CD14-positive monocyte (primary cell): ENCODE results near the gene CAPG. TPM values are rescaled to one million over a fixed set of nuclear protein-coding genes. Genes with fewer than 3 reads are reported as not detected.
A peak's percentile ranks its signal among the peaks of the same experiment; 100 is the strongest.

ENCODE experiments used
- DNase-seq, 3 donors: peaks; one replicate each; pipeline ENCODE4 v3.0.0-alpha.2; 2011 to 2022
- H2AFZ ChIP-seq: 2 replicates; pipeline ENCODE4 v1.6.0; 2012; ENCODE audit warnings: mild to moderate bottlenecking, low read depth, low read length, inconsistent platforms; ENCODE audit not compliant: insufficient read depth, poor library complexity, severe bottlenecking
- H3K27ac ChIP-seq, 2 donors: 1 replicate in 1 of 2; 2 replicates in 1 of 2; pipeline ENCODE4 v1.5.1; 2012 to 2013; ENCODE audit warnings: low read length in 2 of 2, control low read depth in 1 of 2, inconsistent platforms in 1 of 2, low read depth in 1 of 2, mild to moderate bottlenecking in 1 of 2
- H3K27me3 ChIP-seq, 2 donors: one replicate each; pipeline versions ENCODE4 v1.6.0 to v1.6.1; 2011 to 2013; ENCODE audit warnings: low read length in 2 of 2; ENCODE audit not compliant: control insufficient read depth in 2 of 2, insufficient read depth in 2 of 2
- H3K36me3 ChIP-seq, 2 donors: replicated peaks in 1 of 2; 1 replicate in 1 of 2; 2 replicates in 1 of 2; pipeline versions ENCODE4 v1.5.1 to v1.6.1; 2012 to 2013; ENCODE audit warnings: low read length in 2 of 2, control low read depth in 1 of 2, inconsistent platforms in 1 of 2, mild to moderate bottlenecking in 1 of 2; ENCODE audit not compliant: insufficient read depth in 2 of 2, control insufficient read depth in 1 of 2
- H3K4me1 ChIP-seq, 2 donors: 1 replicate in 1 of 2; 2 replicates in 1 of 2; pipeline versions ENCODE4 v1.5.1 to v1.6.1; 2012 to 2013; ENCODE audit warnings: low read length in 2 of 2, control low read depth in 1 of 2, inconsistent platforms in 1 of 2, mild to moderate bottlenecking in 1 of 2, moderate library complexity in 1 of 2; ENCODE audit not compliant: insufficient read depth in 2 of 2, control insufficient read depth in 1 of 2
- H3K4me2 ChIP-seq: replicated peaks from 2 replicates; pipeline ENCODE3; 2012; ENCODE audit warnings: low read length, moderate library complexity, mild to moderate bottlenecking; ENCODE audit not compliant: poor library complexity, severe bottlenecking; ENCODE audit errors: extremely low read depth
- H3K4me3 ChIP-seq, 3 experiments: fragments of 200-600 bp in 1 of 3; sonication (generic) in 1 of 3; replicated peaks in 1 of 3; 1 replicate in 2 of 3; 2 replicates in 1 of 3; pipeline ENCODE4 v1.5.1; 2011 to 2013; ENCODE audit warnings: low read length in 3 of 3, mild to moderate bottlenecking in 3 of 3, control low read depth in 2 of 3, low read depth in 2 of 3, inconsistent platforms in 1 of 3, moderate library complexity in 1 of 3
- H3K79me2 ChIP-seq: 2 replicates; pipeline ENCODE4 v1.6.0; 2012; ENCODE audit warnings: mild to moderate bottlenecking, control low read depth, inconsistent platforms, low read length, moderate library complexity; ENCODE audit not compliant: insufficient read depth
- H3K9ac ChIP-seq: 2 replicates; pipeline ENCODE4 v1.6.0; 2017; ENCODE audit warnings: low read length, mild to moderate bottlenecking; ENCODE audit not compliant: insufficient read depth, poor library complexity, severe bottlenecking
- H3K9me3 ChIP-seq, 2 donors: replicated peaks in 1 of 2; 1 replicate in 1 of 2; 2 replicates in 1 of 2; pipeline versions ENCODE4 v1.5.1 to v1.6.1; 2012 to 2013; ENCODE audit warnings: low read length in 2 of 2, control low read depth in 1 of 2; ENCODE audit not compliant: control insufficient read depth in 1 of 2, insufficient read depth in 1 of 2
- H4K20me1 ChIP-seq: 2 replicates; pipeline ENCODE4 v1.6.0; 2012; ENCODE audit warnings: mild to moderate bottlenecking, low read length, control low read depth, moderate library complexity; ENCODE audit not compliant: insufficient read depth
- H3K27ac Mint-ChIP-seq, 7 donors: one replicate each; pipeline ENCODE4 v1.8.0; 2020; ENCODE audit warnings: mild to moderate bottlenecking in 7 of 7, mixed read lengths in 7 of 7, moderate library complexity in 6 of 7, inconsistent platforms in 2 of 7
- H3K27me3 Mint-ChIP-seq, 3 donors: one replicate each; pipeline ENCODE4 v1.8.0; 2021 to 2022; ENCODE audit warnings: low read depth in 3 of 3, mild to moderate bottlenecking in 3 of 3, mixed read lengths in 3 of 3, moderate library complexity in 3 of 3, inconsistent platforms in 1 of 3
- H3K36me3 Mint-ChIP-seq, 2 donors: one replicate each; pipeline ENCODE4 v1.8.0; 2020; ENCODE audit warnings: mixed read lengths in 2 of 2, inconsistent platforms in 1 of 2, mild to moderate bottlenecking in 1 of 2
- H3K4me1 Mint-ChIP-seq: one replicate; pipeline ENCODE4 v1.8.0; 2020; ENCODE audit warnings: mild to moderate bottlenecking, mixed read lengths
- H3K4me3 Mint-ChIP-seq, 2 donors: one replicate each; pipeline ENCODE4 v1.8.0; 2020; ENCODE audit warnings: mild to moderate bottlenecking in 2 of 2, mixed read lengths in 2 of 2, moderate library complexity in 1 of 2
- H3K9me3 Mint-ChIP-seq, 7 donors: one replicate each; pipeline ENCODE4 v1.8.0; 2020 to 2022; ENCODE audit warnings: mixed read lengths in 7 of 7, mild to moderate bottlenecking in 6 of 7, moderate library complexity in 6 of 7, inconsistent platforms in 2 of 7
- WGBS: methylation state at CpG from one replicate; pipeline ENCODE4 v1.1.5; 2013; ENCODE audit warnings: missing lambda C conversion rate; ENCODE audit not compliant: insufficient coverage; 5-methylcytosine and 5-hydroxymethylcytosine counted together
- intact Hi-C, 2 donors: fragments of 100-400 bp; cut with micrococcal nuclease; formaldehyde crosslinking; loops; one replicate each; pipeline versions ENCODE4 v1.15.0 to v1.15.1; 2023
- polyA plus RNA-seq, 3 donors: library from polyadenylated mRNA; depleted of rRNA in 1 of 3; unstranded in 2 of 3; stranded (reverse) in 1 of 3; fragments of 300-500 nt in 2 of 3; fragments of >200 nt in 1 of 3; fragmentation: Illumina TruSeq in 2 of 3; gene quantifications; 1 replicate in 2 of 3; 2 replicates in 1 of 3; pipeline ENCODE4 v1.2.3, GENCODE V29; 2012 to 2021
- TF ChIP-seq, protein P1 (sequence below): fragments of 200-600 bp; IDR thresholded peaks from one replicate; pipeline ENCODE4 v1.8.0; 2022; ENCODE audit warnings: antibody characterized with exemption, mild to moderate bottlenecking

Gene CAPG
- polyA plus RNA-seq, 3 donors: 474 to 847 (median 631) TPM

DNA sequence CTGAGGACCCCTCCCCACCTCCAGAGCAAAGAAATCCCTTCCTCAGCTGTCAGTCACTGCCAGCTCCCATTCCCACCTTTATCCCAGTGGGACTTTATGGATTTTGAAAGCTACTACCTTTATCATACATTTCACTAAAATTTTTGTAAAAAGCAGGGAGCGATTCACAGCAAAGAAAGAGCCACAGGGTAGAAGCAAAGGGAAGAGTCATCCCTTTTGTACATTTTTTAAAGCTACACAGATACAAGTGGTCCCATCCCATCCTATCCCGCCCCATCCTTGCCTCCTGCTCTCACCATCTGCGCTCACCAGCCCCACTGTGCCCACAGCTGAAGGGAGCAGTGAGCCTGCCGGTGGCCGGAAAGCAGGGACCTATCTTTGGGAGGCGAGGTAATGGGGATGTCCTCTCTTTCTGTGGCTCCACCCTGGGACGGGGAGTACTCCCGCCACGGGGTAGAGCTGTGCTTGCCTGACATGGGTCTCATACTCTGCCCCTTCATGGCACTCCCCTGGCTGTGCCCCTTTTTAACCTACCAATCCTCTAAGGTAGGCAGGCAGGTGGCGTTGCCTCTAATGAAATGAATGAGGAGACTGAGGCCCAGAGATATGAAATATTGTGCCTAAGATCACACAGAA lies 21.5 kb upstream of the CAPG start:
- H3K79me2 ChIP-seq: no peaks in the 10 kb centered on the region
- 96% methylated on average over 3 of the region's 10 CpGs for WGBS

DNA sequence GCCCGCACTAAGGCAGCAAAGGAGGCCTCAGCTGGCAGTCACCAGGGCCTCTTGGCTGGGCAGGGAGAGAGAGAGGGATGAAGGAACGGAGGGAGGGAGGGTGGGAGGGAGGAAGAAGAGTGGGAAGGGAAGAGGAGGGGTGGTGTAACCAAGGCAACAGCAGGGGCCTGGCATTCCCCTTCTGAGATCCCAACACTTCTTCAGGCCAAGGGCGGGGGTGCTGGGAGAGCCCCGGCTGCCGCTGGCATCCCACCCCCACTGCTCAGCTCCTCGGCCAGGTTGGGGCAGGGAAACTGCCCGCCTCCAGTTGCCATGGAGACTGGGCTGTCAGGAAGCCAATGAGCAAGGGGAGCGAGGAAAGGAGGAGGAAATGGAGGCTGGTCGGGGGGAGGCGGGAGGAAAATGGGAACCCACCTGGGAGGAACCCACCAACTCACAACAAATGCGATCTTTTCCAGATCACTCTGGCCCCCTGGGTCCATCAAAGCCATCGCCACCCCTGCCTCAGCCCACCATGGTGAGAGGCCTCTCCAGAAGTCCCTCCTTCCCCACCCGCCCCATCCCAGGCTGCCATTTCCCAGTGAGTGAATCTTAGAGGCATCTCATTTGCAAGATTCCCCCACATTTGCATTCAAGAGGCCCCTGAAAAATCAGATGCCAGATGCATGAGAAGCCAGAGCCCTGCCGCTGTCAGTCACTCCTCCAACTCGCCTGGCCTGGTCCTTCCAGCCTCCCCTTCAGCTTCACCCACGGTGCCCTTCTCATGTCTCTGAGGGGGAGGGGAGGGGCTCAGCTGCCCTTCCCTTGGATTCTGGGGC lies 20.8 kb upstream of the CAPG start:
- no peak for DNase-seq
- Histone ChIP-seq H3K9ac (no peak overlapping the region), H3K9me3 (no peaks in the 10 kb centered on the region), H3K27me3 (no peaks in the 10 kb centered on the region), H3K27ac (no peak overlapping the region), H3K79me2 (no peaks in the 10 kb centered on the region), H3K4me3 (no peak overlapping the region), H2AFZ (no peak overlapping the region), H4K20me1 (no peaks in the 10 kb centered on the region), H3K4me1 (peaks cover 48 to 55% of the 10 kb centered on the region in 2 donors), H3K4me2 (no peak overlapping the region), H3K36me3 (no peaks in the 10 kb centered on the region)
- intact Hi-C loops: no loop called here
- Mint-ChIP-seq H3K27ac (peak overlapping the region in 1 of 7 donors; percentile 43), H3K36me3 (peaks cover under 1 to 4% of the 10 kb centered on the region in 2 donors), H3K27me3 (peaks cover 0 to 2% (median 0%) of the 10 kb centered on the region in 3 donors), H3K9me3 (peaks cover 0 to 1% (median 0%) of the 10 kb centered on the region in 7 donors), H3K4me3 (no peak overlapping the region), H3K4me1 (peaks cover 50% of the 10 kb centered on the region)
- 89% methylated on average over 6 of the region's 16 CpGs for WGBS
- TF ChIP-seq, protein P1, sequence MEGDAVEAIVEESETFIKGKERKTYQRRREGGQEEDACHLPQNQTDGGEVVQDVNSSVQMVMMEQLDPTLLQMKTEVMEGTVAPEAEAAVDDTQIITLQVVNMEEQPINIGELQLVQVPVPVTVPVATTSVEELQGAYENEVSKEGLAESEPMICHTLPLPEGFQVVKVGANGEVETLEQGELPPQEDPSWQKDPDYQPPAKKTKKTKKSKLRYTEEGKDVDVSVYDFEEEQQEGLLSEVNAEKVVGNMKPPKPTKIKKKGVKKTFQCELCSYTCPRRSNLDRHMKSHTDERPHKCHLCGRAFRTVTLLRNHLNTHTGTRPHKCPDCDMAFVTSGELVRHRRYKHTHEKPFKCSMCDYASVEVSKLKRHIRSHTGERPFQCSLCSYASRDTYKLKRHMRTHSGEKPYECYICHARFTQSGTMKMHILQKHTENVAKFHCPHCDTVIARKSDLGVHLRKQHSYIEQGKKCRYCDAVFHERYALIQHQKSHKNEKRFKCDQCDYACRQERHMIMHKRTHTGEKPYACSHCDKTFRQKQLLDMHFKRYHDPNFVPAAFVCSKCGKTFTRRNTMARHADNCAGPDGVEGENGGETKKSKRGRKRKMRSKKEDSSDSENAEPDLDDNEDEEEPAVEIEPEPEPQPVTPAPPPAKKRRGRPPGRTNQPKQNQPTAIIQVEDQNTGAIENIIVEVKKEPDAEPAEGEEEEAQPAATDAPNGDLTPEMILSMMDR: no peak

More for the DNA sequence above, 21.5 kb upstream of the CAPG start:
- no peak for DNase-seq
- H3K4me3 Mint-ChIP-seq: no peak overlapping the region
- peak overlapping the region in 2 of 7 donors; percentile 35 to 43 for H3K27ac Mint-ChIP-seq
- H3K27me3 ChIP-seq: no peaks in the 10 kb centered on the region
- peaks cover 0 to 2% of the 10 kb centered on the region in 2 donors for H3K36me3 Mint-ChIP-seq
- intact Hi-C loops: no loop called here
- H3K9me3 ChIP-seq: no peaks in the 10 kb centered on the region
- no peaks in the 10 kb centered on the region for H3K36me3 ChIP-seq
- H3K4me1 Mint-ChIP-seq: peaks cover 58% of the 10 kb centered on the region
- peaks cover 0 to 1% (median 0%) of the 10 kb centered on the region in 7 donors for H3K9me3 Mint-ChIP-seq
- H2AFZ ChIP-seq: no peak overlapping the region
- no peak overlapping the region for H3K27ac ChIP-seq
- peaks cover 0 to 3% (median 2%) of the 10 kb centered on the region in 3 donors for H3K27me3 Mint-ChIP-seq
- H3K4me1 ChIP-seq: peaks cover 55 to 63% of the 10 kb centered on the region in 2 donors
- TF ChIP-seq, protein P1: no peak
- H4K20me1 ChIP-seq: no peaks in the 10 kb centered on the region
- H3K4me3 ChIP-seq: no peak overlapping the region
- H3K9ac ChIP-seq: no peak overlapping the region
- H3K4me2 ChIP-seq: no peak overlapping the region
